SK-N-DZ (cell line): ENCODE measurements around the gene ARID3C.

Experiments used
- DNase-seq: peaks from one replicate; pipeline ENCODE4 v3.0.0-alpha.2; 2015; ENCODE audit warnings: low spot score

Gene ARID3C

DNA sequence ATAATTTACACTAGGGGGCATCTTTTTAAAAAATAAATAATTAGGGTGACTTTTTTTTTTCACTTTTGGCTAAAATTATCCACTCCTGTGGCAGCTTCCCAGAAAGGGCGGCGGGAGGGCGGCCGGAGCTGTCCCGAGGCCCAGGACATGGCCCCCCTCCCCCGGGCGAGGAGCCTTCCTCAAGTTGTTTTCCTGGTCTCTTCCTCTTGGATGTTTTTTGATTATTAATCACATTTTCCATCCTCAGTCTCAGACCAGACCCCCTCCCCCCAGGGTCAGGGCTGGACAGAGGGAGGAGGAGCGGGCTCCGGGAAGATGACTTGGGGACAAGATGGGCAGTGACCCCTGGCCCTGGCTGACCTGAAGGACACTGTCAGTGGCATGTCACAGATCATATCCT, 34.7 kb downstream of the ARID3C start:
- DNase-seq = no peak

- DNase-seq = no peak
Observed at GRCh38 chr9:34592895-34593601, 35.8 kb downstream of the ARID3C start.

- DNase-seq = no peak
Observed at GRCh38 chr9:34591917-34592866, 36.7 kb downstream of the ARID3C start.

- DNase-seq = peak; percentile 75
Observed at GRCh38 chr9:34591248-34591916, 37.5 kb downstream of the ARID3C start.

DNA sequence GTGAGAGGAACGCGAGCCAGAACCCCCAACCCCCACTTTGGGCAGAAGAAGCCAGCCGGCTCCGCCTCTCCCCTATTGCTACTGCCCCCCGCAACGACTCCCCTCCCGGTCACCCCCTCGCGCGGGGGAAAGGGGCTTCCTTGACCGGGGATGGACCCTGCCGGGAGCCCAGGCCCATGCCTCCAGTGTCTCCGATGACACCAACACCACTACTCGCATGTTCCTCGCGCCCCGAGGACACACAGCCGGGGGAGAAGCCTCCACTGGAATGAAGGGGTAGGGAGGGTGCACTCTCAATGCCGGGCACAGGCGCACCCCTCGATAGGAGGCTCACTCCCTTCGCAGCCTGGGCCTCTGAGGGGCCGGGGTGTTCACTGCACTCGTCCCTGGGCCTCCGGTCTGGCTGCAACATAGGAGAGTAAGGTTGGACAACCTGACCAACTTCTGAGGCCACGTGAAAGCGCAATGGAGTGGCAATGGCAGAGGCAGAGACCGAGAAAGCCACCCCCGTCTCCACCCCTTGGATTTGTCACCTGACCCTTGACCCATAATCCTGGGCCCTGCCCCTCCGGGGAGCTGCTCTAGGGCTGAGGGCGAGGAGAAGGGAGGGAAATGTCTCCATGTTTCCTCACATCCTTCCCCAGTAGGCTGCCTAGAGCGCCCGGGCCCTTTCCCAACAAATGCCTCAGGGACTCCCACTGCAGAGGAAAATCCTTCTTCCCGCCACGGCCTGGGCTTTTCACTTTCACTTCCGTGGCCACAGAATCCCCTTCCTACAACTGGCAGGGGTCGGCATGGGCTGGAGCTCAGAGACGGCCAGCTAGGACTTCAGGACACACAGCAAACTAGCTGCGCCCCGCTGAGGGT, 38.3 kb downstream of the ARID3C start:
- no peak for DNase-seq

DNA sequence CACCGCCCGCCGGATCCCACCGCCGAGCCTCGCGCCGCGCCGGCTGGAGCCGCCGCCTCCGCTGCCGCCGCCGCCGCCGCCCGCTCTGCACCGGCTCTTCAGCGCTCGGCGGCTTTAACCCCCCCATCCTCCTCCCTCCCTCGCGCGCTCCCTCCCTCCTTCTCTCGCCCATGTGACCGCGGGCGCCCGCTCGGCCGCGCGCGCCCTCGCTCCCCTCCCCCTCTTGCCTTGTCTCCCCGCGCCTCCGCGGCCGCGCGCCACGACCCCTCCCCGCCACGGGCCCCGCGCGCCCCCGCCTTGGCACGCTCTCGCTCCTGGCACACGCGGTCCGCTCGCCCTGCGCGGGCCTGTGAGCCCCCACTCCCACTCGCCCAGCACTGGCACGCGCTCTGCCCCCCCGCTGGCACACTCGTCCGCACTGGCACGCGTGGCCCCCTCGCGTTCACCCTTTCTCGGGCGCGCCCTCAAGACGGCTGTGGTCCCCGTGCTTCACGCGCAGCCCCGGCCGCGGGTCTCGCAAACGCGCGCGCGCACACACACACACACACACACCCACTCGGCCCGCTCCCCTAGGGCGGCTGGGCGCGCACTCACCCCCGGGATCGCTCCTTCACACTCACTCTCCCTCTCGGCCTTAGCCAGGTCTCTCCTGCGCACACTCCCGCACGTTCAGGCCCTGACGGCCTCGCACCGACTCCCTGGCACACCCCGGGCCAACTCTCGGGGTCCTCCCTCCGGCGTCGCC, 39.1 kb downstream of the ARID3C start, which contains the start of gene CNTFR:
Gene CNTFR, minus strand, starts transcription at position 89 of the 745 bp plus-strand sequence. CDS start 20,743 bp downstream, outside the sequence.
- DNase-seq = peak; percentile 74

DNA sequence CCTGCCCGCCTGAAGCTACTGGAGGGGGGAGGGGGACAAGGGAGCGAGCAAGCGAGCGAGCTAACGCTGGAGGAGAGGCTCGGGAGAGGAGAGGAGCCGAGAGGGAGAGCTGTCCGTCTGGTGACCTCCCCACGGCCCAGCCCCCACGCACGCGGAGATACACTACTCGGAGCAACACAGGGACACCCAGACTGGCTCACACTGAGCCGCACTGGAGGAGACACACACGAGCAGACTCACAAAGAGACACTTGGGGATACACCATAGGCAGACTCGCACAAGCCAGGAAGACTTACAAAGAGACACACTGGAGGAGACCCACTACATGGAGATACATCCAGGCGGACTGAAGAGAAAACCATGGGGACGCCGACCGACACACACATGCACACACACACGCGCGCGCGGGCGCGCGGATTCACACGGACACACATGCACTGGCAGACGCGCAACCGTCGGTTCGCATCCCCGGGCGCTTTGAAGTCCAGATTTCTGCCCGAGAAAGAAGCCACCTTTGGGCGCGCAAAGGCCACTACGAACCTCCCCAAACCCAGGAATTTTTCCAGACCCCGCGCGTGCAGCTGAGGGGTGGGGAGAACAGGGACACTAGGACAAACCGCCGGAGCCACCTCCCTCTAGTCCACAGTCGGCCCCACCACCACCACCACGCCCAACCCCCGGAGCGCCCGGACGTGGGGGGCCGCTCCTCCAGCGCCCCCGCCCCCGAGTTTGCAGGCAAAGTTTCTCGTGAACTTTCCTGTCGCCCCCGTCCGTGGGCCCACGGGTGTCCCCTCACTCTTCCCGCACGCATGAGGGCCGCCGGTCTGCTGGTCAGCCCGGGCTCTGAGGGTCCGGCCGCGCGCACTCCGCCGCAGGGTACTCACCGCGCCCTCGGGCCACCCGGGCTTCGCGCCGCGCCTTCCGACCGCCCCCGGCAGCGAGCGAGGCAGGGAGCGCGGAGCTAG, 39.9 kb downstream of the ARID3C start:
- no peak for DNase-seq

DNA sequence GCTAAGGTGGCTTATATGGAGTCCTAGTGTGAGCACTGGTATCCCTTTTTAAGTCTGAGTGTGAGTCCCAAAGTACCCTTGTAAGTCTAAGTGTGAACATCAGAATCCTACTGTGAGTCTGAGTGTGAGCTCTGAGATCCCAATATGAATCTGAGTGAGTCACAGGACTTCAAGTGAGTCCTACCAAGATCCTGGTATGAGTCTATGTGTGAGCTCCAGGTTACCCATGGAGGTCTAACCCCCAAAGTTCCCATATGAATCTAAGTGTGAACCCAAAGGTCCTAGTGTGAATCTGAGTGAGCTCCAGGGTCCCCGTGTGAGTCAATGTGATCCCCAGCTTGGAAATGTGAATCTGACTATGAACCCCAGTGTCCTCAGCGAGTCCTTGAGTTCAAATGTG, 41.6 kb downstream of the ARID3C start:
- no peak for DNase-seq

- DNase-seq = no peak
Observed at GRCh38 chr9:34585946-34586669, 42.8 kb downstream of the ARID3C start.

DNA sequence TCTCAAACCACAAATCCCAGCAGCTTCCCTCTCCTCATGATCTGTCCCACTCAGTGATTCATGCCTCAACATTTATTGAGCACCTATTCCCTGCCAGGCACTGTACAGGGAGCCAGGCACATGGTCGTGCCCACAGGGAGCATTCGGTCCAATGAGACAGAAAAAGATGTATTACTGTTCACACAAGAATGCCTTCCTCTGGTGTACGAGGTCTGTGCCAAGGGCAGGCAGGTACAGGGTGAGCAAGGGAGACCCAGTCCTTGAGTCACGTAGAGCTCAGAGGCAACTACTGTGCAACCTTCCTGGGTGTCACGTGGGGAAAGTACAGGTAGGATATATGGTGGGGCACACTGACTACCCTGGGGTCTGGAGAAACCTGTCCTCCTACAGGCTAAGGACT, 43.9 kb downstream of the ARID3C start:
- DNase-seq = no peak

GRCh38 chr9:34582787-34583186, 46.1 kb downstream of the ARID3C start:
- DNase-seq = no peak

GRCh38 chr9:34581318-34581717, 47.5 kb downstream of the ARID3C start:
- DNase-seq = no peak

DNA sequence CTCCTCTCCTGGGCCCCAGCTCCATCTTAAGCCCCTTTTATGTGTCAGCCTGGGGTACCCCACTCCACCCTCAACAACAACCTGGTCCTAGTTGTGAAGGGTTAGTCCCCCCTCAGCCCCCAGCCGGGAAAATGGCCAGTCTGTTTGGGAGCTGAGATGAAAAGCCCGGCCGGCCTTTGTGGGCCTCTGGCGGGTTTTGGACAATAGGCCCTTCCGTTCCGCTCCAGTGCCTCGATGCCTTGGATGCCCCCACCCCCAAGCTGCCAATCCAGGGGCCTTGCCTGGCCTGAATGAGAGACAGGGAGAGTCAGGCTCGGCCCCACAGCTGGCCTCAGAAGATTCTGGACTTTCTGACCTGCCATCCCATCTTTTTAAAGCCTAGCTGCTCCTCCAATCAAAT, 48.5 kb downstream of the ARID3C start:
- no peak for DNase-seq

- no peak for DNase-seq
Observed at GRCh38 chr9:34579808-34580163, 49.1 kb downstream of the ARID3C start.

DNA sequence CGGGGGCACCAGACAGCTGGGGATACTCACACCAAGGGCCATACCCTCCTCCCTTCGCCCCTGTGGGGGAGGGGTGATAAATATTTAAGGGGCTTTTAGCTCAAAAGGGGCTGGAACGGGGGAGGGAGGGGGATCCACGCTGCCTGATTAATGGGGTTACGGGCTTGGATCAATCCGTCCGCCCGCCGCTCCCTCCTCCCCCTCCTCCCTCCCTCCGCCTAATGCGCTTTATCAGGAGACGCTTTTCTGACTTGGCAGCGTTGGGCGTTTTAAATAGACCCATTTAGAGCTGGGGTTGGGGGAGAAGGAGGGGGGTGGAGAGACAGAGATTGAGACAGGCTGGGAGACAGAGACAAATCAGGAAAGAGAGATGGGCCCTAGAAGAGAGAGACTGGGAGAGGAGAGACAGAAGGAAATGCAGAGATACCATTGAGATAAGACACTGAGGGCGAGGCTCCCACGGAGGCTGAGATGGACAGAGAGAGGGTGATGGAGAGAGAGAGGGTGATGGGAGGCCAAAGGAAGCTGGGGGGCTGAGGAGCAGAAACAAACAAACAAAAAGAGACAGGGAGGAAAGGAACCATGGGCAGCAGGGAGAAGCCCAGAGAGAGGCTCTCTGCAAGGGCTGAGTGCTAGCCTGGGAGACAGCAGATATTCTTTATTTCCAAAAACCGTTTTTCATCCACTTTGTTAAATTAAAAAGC, 49.6 kb downstream of the ARID3C start:
- DNase-seq = no peak

GRCh38 chr9:34578241-34579103, 50.4 kb downstream of the ARID3C start:
- peak; percentile 77 for DNase-seq
